Suppressor macrophage (primary cell): ENCODE data around the gene SYNJ2.

Experiments
- DNase-seq, 4 experiments: peaks; one replicate each; pipeline ENCODE4 v3.0.0-alpha.2; 2020 to 2022

SYNJ2 gene

DNA sequence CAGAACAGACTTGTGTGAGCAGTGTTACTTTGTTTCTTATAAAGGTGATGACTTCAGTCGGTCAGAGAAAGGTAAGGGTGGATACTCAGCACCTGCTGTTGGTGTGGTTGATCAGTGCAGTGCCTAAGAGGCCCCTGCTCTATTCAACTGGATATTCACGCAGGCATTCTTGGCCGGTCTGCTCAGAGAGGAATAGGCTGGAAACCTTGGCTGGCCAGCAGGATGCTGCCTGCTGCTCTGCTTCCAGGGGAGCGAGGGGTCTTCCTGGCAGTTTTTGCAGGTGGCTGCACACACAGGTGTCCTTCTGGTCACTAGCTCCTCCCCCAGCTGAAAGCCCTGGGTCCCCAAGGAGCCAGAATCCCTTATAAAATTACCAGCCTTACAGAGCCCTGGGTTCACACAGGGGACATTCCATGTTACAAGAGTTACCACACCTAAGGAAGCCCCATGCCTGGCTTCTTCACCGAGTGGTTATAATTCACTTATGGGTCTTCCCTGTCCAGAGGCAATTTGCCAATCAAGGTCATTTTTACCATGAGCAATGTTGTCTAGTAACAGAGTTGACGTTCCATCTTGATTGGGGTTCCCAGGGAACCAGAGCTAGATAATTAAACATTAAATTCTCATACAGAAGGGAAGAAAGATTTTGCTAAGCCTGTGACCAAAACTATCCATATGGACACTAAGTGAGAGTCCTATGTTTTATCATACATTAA lies 16.4 kb downstream of the SYNJ2 start:
- DNase-seq: no peak

DNA sequence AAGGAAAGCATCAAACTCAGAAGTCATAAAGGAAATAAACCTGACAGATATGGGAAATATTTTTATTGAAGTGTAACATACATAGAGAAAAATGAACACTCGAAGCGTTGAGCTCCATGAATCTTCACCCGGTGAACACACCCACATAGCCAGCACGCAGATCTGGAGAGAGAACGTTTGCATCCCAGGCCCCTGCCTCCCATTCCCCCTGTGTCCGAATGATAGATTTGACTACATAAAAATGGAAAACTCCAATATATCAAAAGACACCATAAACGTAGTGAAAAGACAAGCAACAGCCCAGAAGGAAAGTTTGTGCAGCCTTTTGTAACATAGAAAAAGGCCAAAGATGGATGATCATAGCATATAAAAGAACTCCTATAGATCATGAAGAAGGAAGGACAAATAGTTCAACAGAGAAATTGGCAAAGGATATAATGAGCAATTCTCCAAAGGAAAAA lies 17.1 kb downstream of the SYNJ2 start:
- DNase-seq: no peak

DNA sequence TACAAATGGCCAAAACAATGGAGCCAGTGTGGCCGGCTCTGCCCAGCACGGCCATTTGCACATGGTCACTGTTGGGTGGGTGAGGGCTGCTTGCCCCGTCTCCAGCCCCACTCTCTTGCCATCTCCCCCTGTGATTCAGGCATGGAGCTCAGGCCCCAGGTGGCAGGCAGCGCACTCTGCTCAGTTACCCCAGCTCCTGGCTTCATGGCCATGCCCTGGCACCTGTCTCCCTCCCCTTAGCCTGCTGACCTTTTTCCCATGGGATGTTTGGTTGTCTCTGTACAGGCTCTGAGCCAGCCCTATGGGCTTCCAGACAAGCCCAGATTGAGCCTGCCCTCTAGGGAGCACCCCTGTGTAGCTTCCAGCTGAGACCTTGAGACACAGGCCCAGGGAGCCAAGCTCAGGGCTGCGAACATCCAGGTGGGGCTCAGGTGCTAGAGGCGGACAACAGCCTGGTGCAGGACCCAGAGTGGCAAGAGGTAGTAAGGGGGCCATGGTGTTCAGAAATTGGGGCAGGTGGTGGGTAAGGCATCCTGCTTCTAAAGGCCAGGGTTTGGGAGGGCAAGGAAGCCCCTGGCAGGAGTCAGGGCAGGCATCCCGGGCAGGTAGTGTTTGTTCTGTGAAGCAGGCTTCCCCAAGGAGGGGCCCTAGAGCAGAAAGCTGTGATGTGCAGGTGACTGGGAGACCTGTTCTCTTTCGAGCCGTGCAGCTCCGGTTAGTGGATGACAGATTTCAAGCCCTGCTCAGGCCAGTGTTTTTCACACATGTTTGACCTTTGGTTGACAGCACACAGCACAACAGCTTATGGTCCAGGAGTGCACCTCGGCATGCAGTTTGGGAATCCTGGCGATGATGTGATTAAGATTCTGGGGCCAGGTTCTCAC lies 17.7 kb downstream of the SYNJ2 start:
- DNase-seq: no peak

- DNase-seq: no peak
Observed at GRCh38 chr6:158000530-158001307, 19.1 kb downstream of the SYNJ2 start.

DNA sequence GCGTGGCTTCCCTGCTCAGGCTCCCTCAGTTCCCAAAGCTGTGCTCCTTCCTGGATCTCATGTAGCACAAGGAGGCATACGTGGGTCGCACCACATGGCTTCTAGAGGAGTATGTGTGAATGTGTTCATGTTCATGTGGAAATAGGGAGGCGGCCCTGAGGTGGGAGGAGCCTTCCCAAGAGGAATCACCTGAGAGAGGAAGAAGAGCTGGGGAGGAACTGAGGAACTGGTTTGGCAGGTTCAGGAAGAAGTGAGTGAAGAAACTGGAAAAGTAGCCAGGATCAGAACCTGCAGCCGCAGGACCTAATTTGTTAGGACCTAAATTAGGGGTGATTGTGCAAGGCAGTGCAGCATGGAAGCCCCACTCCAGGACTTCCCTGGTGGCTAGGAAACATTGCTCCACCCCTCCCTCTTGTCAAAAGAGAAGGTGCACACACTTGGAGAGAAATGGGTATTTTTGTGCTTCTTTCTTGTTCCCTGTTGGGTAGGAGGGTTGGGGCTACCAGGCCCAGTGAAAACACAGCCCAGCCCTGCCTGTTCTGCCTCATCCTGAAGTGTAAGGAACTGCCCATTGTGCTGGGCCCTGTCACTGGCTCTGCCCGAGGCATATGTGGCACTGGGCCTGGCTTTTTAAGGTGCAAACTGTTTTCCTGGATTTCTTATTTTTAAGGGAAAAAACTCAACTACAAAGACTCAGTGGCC lies 20.7 kb downstream of the SYNJ2 start:
- DNase-seq: no peak

- DNase-seq: no peak
Observed at GRCh38 chr6:158002951-158003853, 21.5 kb downstream of the SYNJ2 start.

GRCh38 chr6:158003910-158004700 lies 22.4 kb downstream of the SYNJ2 start:
- peak in 3 of 4 experiments; percentile 33 to 59 (median 46) for DNase-seq

- no peak for DNase-seq
Observed at GRCh38 chr6:158004701-158005095, 23.0 kb downstream of the SYNJ2 start.

DNA sequence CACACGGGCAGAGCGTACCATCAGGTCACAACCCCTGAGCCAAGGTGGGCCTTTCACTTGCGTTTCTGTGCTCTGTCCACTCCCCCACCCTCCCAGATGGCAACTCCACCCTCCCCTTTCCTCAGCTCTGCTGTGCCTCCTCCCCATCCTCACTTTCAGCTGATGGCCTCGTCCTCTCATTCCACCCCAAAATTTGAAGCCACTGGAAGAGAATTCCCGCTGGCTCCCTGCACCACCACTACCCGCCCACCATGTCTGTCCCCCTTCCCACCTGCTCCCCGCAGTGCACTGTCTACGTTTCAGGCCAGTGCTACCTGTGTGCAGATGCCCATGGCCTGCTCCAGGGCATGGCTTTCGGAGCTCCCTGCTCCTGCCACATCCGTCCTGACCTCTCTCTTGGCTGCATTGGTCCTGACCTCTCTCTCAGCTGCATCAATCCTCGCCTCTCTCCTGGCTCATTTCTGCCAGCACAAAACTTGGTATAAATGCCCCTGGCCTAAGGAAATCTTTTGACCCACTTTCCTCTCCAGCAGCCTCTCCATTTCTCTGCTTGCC lies 24.0 kb downstream of the SYNJ2 start:
- no peak for DNase-seq

- no peak for DNase-seq
Observed at GRCh38 chr6:158006331-158006730, 24.7 kb downstream of the SYNJ2 start.

- DNase-seq: no peak
Observed at GRCh38 chr6:158006821-158007570, 25.3 kb downstream of the SYNJ2 start.

DNA sequence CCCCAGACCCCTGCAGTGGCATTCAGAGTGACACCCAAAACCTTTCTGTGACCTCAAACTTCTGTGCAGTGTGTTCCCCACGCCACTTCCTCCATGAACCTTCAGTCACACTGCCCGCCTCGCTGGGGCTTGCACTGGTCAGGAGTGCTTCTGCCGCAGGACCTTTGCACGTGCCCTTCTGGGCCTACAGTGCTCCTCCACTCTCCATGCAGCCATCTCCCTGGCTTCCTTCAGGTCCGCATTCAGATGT lies 27.1 kb downstream of the SYNJ2 start:
- peak; percentile 55 to 70 (median 66) for DNase-seq

DNA sequence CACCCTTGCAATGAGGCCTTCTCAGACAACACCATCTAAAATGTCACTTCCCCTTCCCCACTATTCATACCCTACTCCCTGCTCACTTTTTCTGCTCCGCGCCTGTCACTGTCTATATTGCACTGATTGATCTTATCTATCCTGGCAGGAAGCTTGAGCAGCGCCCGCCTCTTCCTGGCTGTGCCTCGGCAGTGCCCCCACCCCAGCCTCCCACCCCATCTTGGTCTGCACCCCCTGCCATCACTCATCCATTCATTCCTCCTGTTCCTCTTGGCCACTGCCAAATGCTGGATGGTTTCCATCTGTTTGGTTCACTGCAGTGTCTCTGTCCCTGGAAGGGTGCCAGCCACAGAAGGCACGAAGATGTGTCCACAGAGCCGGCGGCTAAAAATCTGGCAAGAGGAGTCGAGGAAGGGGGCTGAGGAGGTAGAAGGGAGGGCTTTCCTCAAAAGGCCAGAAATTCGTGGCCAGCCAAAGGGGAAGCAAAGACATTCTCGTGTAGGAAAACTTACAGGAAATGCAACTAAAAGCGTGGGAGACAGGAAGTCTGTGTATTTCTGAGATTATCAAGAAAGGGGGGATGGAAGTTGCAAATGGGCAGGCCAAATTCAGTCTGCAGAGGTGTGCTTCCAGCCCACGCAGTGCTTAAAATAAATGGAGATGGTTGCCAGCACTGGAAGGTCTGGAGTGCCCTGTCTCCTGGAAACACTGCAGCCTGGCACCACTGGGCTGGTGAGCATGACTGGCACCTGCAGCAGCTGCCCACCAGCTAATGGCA lies 27.6 kb downstream of the SYNJ2 start:
- DNase-seq: peak; percentile 70 to 88 (median 79)

DNA sequence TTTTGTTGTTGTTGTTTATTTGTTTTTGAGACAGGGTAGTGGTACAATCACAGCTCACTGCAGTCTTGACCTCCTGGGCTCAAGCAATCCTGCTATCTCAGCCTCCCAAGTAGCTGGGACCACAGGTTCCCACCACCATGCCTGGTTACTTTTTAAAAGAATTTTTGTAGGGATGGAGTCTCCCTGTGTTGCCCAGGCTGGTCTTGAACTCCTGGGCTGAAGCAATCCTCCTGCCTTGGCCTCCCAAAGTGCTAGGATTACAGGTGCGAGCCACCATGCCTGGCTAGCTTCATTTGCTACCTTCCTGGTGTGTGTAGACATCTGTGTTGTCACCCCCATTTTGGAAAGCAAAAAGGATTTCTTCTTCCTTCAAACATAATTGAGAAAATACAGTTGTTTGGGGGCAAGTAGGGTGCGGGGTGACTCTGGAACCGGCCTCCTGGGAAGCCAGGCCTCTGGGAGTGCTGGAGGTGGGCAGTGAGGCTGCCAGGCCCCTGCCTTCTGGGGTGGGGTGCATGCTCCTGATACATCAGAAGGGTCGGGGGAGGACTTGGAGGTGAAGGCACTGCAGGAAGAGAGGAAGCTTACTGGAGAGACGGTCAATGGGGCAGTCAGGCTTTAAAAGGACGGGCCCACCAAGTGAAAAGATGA lies 28.4 kb downstream of the SYNJ2 start:
- no peak for DNase-seq

DNA sequence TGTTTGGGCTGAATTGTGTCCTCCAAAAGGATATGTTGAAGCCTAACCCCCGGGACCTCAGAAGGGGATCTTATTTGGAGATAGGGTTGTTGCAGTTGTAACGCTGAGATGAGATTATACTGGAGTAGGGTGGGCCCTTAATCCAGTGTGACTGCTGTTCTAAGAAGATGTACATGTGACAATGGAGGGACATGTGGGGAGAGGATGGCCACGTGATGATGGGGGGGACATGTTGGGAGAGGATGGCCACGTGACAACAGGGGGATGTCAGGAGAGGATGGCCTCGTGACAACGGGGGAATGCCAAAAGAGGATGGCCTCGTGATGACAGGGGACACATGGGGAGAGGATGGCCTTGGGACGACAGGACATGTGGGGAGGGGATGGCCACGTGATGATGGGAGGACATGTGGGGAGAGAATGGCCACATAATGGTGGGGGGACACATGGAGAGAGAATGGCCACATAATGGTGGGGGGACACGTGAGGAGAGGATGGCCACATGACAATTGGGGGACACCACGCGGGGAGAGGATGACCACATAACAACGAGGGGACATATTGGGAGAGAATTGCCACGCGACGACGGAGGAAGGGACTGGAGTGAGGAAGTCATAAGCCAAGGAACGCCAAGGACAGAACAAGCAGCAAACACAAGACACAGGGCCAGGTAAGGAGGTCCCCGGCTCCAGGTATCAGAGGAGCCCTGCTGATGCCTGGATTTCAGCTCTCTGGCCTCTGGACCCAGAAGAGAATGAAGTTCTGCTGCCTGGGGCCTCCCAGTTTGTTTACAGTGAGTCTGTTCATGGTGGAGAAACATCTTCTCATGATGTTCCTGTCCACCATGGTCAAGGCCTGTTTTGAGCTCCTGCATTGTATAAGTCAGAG lies 29.2 kb downstream of the SYNJ2 start:
- no peak for DNase-seq

GRCh38 chr6:158011478-158011920 lies 29.8 kb downstream of the SYNJ2 start:
- DNase-seq: no peak

DNA sequence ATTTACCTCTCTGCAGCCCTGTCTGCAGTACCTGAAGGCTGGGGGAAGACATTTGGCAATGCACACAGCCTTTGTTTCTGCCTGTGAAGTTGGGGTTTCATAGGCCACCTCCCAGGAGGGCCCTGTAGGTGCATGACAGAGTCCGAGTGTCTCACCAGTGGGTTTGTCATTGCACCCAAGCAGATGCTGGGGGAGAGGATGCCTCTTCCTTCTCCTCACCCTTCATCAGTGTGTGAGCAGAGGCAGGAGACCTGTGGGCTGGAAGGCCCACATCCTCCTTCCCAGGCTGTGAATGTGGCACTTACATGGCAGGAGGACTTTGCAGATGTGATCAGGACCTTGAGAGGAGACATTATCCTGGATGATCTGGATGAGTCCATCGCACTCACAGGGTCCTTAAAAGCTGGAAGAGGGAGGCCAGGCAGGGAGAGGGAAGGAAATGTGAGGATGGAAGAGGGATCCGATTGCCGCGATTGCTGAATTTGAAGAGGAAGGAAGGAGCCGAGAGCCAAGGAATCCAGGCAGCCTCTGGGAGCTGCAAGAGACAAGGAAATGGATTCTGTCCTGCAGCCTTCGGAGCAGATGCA lies 30.4 kb downstream of the SYNJ2 start:
- DNase-seq: peak in 1 of 4 experiments; percentile 23
